ENCODE results near the gene PPP1R37.
"Not testable (repeated sequence)": the region's sequence is repeated elsewhere in the genome, so short reads cannot be mapped to it uniquely, and the experiment has no call there.

Gene PPP1R37

GRCh38 chr19:45103156-45103507, 10.2 kb downstream of the PPP1R37 start:
- no peak for TF ChIP-seq CTCF (IDR thresholded peaks at IDR 0.05; ENCODE audit: low read depth, low read length)
- DNase-seq (ENCODE audit: low read depth, low spot score) = no peak

GRCh38 chr19:45103508-45104319, 10.7 kb downstream of the PPP1R37 start:
- in situ Hi-C loops (cut with HindIII; ENCODE audit: low sequenced_read_pairs) = no loop called here
- DNase-seq (ENCODE audit: low read depth, low spot score) = no peak
- H3K4me3 ChIP-seq (ENCODE audit: low read depth, low read length) = no peak overlapping the region
- TF ChIP-seq CTCF (IDR thresholded peaks at IDR 0.05; ENCODE audit: low read depth, low read length) = no peak

More at GRCh38 chr19:45103156-45103507, 10.2 kb downstream of the PPP1R37 start:
- no peak overlapping the region for H3K4me3 ChIP-seq (ENCODE audit: low read depth, low read length)
- in situ Hi-C loops (cut with HindIII; ENCODE audit: low sequenced_read_pairs) = no loop called here

- no peak overlapping the region for H3K4me3 ChIP-seq (ENCODE audit: low read depth, low read length)
- DNase-seq (ENCODE audit: low read depth, low spot score) = no peak
- in situ Hi-C loops (cut with HindIII; ENCODE audit: low sequenced_read_pairs) = no loop called here
- TF ChIP-seq CTCF (IDR thresholded peaks at IDR 0.05; ENCODE audit: low read depth, low read length) = no peak
These were observed 11.8 kb downstream of the PPP1R37 start for GRCh38 chr19:45104658-45105349.

GRCh38 chr19:45106363-45106762, 13.4 kb downstream of the PPP1R37 start:
- in situ Hi-C loops (cut with HindIII; ENCODE audit: low sequenced_read_pairs); DNase-seq (ENCODE audit: low read depth, low spot score); H3K4me3 ChIP-seq (ENCODE audit: low read depth, low read length): not testable (repeated sequence)

GRCh38 chr19:45107621-45108150, 14.7 kb downstream of the PPP1R37 start:
- DNase-seq (ENCODE audit: low read depth, low spot score) = no peak
- in situ Hi-C loops (cut with HindIII; ENCODE audit: low sequenced_read_pairs) = no loop called here
- no peak overlapping the region for H3K4me3 ChIP-seq (ENCODE audit: low read depth, low read length)
- no peak for TF ChIP-seq CTCF (IDR thresholded peaks at IDR 0.05; ENCODE audit: low read depth, low read length)

- in situ Hi-C loops (cut with HindIII; ENCODE audit: low sequenced_read_pairs) = no loop called here
- H3K4me3 ChIP-seq (ENCODE audit: low read depth, low read length) = no peak overlapping the region
- no peak for DNase-seq (ENCODE audit: low read depth, low spot score)
- no peak for TF ChIP-seq CTCF (IDR thresholded peaks at IDR 0.05; ENCODE audit: low read depth, low read length)
These were observed 17.9 kb downstream of the PPP1R37 start for GRCh38 chr19:45110851-45111266.
